Hepatocyte (in vitro differentiated cells): ENCODE measurements around the gene DACT2.

Experiments used
- EZH2 ChIP-seq: fragments of 200-600 bp; sonication (generic); IDR thresholded peaks from 2 replicates; pipeline ENCODE4 v1.6.1; 2016; ENCODE audit warnings: antibody characterized with exemption, mild to moderate bottlenecking, borderline replicate concordance
- TF ChIP-seq, protein P1 (sequence below): fragments of 200-600 bp; sonication (generic); IDR thresholded peaks from 2 replicates; pipeline ENCODE4 v1.5.1; 2016; ENCODE audit warnings: antibody characterized with exemption, mild to moderate bottlenecking; ENCODE audit not compliant: poor library complexity

DNA sequence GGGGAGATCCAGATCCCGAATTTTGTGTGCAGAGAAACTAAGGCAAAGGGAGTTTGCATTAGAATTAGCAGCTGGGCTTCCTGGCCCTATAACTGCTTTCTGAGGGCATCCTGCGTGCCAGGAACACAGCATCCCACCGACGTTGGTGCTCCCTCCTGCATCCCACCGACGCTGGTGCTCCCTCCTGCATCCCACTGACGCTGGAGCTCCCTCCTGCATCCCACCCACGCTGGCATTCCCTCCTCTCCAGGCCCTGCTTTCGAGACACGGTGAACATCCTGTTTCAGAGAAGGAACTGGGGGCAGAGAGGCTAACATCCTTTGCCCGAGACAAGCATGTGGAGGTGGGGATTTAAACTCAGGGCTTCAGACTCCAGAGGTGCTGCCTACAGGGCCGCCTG, 44.4 kb downstream of the DACT2 start:
- no peak for TF ChIP-seq EZH2
- TF ChIP-seq, protein P1, sequence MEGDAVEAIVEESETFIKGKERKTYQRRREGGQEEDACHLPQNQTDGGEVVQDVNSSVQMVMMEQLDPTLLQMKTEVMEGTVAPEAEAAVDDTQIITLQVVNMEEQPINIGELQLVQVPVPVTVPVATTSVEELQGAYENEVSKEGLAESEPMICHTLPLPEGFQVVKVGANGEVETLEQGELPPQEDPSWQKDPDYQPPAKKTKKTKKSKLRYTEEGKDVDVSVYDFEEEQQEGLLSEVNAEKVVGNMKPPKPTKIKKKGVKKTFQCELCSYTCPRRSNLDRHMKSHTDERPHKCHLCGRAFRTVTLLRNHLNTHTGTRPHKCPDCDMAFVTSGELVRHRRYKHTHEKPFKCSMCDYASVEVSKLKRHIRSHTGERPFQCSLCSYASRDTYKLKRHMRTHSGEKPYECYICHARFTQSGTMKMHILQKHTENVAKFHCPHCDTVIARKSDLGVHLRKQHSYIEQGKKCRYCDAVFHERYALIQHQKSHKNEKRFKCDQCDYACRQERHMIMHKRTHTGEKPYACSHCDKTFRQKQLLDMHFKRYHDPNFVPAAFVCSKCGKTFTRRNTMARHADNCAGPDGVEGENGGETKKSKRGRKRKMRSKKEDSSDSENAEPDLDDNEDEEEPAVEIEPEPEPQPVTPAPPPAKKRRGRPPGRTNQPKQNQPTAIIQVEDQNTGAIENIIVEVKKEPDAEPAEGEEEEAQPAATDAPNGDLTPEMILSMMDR, result no peak
